Endothelial cell of umbilical vein (primary cell): ENCODE measurements around the gene NBEAL2.

Experiments used
- CTCF ChIP-seq, 2 donors: IDR thresholded peaks; 1 replicate in 1 of 2; 2 replicates in 1 of 2; pipeline ENCODE4 v1.5.1; 2011; ENCODE audit warnings: low read length in 2 of 2, mild to moderate bottlenecking in 2 of 2, moderate library complexity in 2 of 2, control low read depth in 1 of 2, inconsistent platforms in 1 of 2, low read depth in 1 of 2; ENCODE audit not compliant: insufficient read depth in 1 of 2; ENCODE audit errors: extremely low read depth in 1 of 2
- EZH2 ChIP-seq: IDR thresholded peaks from 2 replicates; pipeline ENCODE4 v1.6.1; 2012; ENCODE audit warnings: borderline replicate concordance, low read depth, mild to moderate bottlenecking, moderate library complexity, low read length, inconsistent platforms; ENCODE audit not compliant: severe bottlenecking
- GATA2 ChIP-seq: IDR thresholded peaks from 2 replicates; pipeline ENCODE4 v1.7.0; 2011; ENCODE audit warnings: low read depth, mild to moderate bottlenecking, moderate library complexity, mixed read lengths, low read length; ENCODE audit not compliant: insufficient read length, insufficient read depth
- JUN ChIP-seq: IDR thresholded peaks from 2 replicates; pipeline ENCODE4 v1.6.1; 2011; ENCODE audit warnings: borderline replicate concordance, low read depth; ENCODE audit not compliant: insufficient read length, insufficient read depth
- MAX ChIP-seq: IDR thresholded peaks from 2 replicates; pipeline ENCODE4 v1.6.1; 2011; ENCODE audit not compliant: insufficient read depth, insufficient read length
- POLR2A ChIP-seq: IDR thresholded peaks from 2 replicates; pipeline ENCODE4 v1.6.1; 2012; ENCODE audit warnings: low read depth, mild to moderate bottlenecking, control low read depth, low read length
- POLR2AphosphoS5 ChIP-seq: IDR thresholded peaks from 2 replicates; pipeline ENCODE4 v1.6.1; 2012; ENCODE audit warnings: low read depth, mild to moderate bottlenecking, control low read depth, low read length, moderate library complexity; ENCODE audit not compliant: insufficient read depth

- TF ChIP-seq CTCF (IDR thresholded peaks at IDR 0.05; ENCODE audit: extremely low read depth in 1 of 2, insufficient read depth in 1 of 2, low read depth in 1 of 2, low read length in 2 of 2) = no peak
- no peak for TF ChIP-seq POLR2A
- TF ChIP-seq MAX = no peak
- no peak for TF ChIP-seq POLR2AphosphoS5
- no peak for TF ChIP-seq JUN
- TF ChIP-seq EZH2 = no peak
- no peak for TF ChIP-seq GATA2
Observed at GRCh38 chr3:46978381-46978780, 1.1 kb upstream of the NBEAL2 start.
